ENCODE data around the gene LRP1B. TPM values are rescaled to one million over a fixed set of nuclear protein-coding genes. Genes with fewer than 3 reads are reported as not detected.
"Not testable (repeated sequence)": the region's sequence is repeated elsewhere in the genome, so short reads cannot be mapped to it uniquely, and the experiment has no call there.

LRP1B gene
- total and polyA plus RNA-seq, 4 donors = 0.01 to 0.84 (median 0.17) TPM

GRCh38 chr2:140416577-140416976 lies 1714.2 kb downstream of the LRP1B start:
- no peak overlapping the region for H3K27ac ChIP-seq (ENCODE audit: low read depth in 1 of 2, low read length in 2 of 2)
- no peak overlapping the region for H3K9ac ChIP-seq (ENCODE audit: low read depth in 1 of 2, low read length in 2 of 2)
- TF ChIP-seq ATF3 (IDR thresholded peaks at IDR 0.05) = no peak
- no peak for TF ChIP-seq YY1 (IDR thresholded peaks at IDR 0.05)
- no peak for TF ChIP-seq HNF4G (IDR thresholded peaks at IDR 0.05)
- TF ChIP-seq RAD21 (IDR thresholded peaks at IDR 0.05) = no peak
- H3K9me3 ChIP-seq (ENCODE audit: control insufficient read depth in 4 of 4, low read length in 3 of 4) = no peaks in the 10 kb centered on the region
- H3K27me3 ChIP-seq (ENCODE audit: control insufficient read depth in 4 of 4, insufficient read depth in 4 of 4, low read length in 3 of 4) = no peaks in the 10 kb centered on the region
- DNase-seq (ENCODE audit: low spot score) = no peak
- no peaks in the 10 kb centered on the region for H3K36me3 ChIP-seq (ENCODE audit: control insufficient read depth in 4 of 4, insufficient read depth in 3 of 4, low read depth in 1 of 4, low read length in 3 of 4)
- 64% methylated on average over 1 of the region's 1 CpG for WGBS
- no peak overlapping the region for H3K4me3 ChIP-seq (ENCODE audit: low read depth in 1 of 3, low read length in 3 of 3)
- H3K4me1 ChIP-seq (ENCODE audit: control insufficient read depth in 4 of 4, insufficient read depth in 4 of 4, low read length in 3 of 4) = no peaks in the 10 kb centered on the region

DNA sequence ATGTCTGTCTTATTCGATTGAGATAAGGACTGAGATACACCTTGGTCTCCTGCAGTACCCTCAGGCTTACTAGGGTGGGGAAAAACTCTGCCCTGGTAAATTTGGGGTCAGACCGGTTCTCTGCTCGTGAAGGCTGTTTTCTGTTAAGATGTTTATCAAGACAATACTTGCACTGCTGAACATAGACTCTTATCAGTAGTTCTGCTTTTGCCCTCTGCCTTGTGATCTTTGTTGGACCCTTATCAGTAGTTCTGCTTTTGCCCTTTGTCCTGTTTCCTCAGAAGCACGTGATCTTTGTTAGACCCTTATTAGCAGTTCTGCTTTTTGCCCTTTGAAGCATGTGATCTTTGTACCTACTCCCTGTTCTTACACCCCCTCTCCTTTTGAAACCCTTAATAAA lies 1715.8 kb downstream of the LRP1B start:
- H3K9ac ChIP-seq (ENCODE audit: low read depth in 1 of 2, low read length in 2 of 2); H3K36me3 ChIP-seq (ENCODE audit: control insufficient read depth in 4 of 4, insufficient read depth in 3 of 4, low read depth in 1 of 4, low read length in 3 of 4); H3K27me3 ChIP-seq (ENCODE audit: control insufficient read depth in 4 of 4, insufficient read depth in 4 of 4, low read length in 3 of 4); H3K9me3 ChIP-seq (ENCODE audit: control insufficient read depth in 4 of 4, low read length in 3 of 4); H3K4me1 ChIP-seq (ENCODE audit: control insufficient read depth in 4 of 4, insufficient read depth in 4 of 4, low read length in 3 of 4); H3K4me3 ChIP-seq (ENCODE audit: low read depth in 1 of 3, low read length in 3 of 3); DNase-seq (ENCODE audit: low spot score); H3K27ac ChIP-seq (ENCODE audit: low read depth in 1 of 2, low read length in 2 of 2): not testable (repeated sequence)
- 37% methylated on average over 4 of the region's 4 CpGs for WGBS
- TF ChIP-seq HNF4A (conservative IDR thresholded peaks at IDR 0.05) = peak in 1 of 2 donors; percentile 55
- peak in 1 of 2 donors; percentile 8 for TF ChIP-seq RXRA (IDR thresholded peaks at IDR 0.05)

- Histone ChIP-seq H3K4me3 (ENCODE audit: low read depth in 1 of 3, low read length in 3 of 3) (no peak overlapping the region), H3K27ac (ENCODE audit: low read depth in 1 of 2, low read length in 2 of 2) (no peak overlapping the region), H3K27me3 (ENCODE audit: control insufficient read depth in 4 of 4, insufficient read depth in 4 of 4, low read length in 3 of 4) (no peaks in the 10 kb centered on the region), H3K9me3 (ENCODE audit: control insufficient read depth in 4 of 4, low read length in 3 of 4) (peaks cover 0 to 3% (median 0%) of the 10 kb centered on the region in 4 donors), H3K9ac (ENCODE audit: low read depth in 1 of 2, low read length in 2 of 2) (no peak overlapping the region), H3K4me1 (ENCODE audit: control insufficient read depth in 4 of 4, insufficient read depth in 4 of 4, low read length in 3 of 4) (no peaks in the 10 kb centered on the region), H3K36me3 (ENCODE audit: control insufficient read depth in 4 of 4, insufficient read depth in 3 of 4, low read depth in 1 of 4, low read length in 3 of 4) (no peaks in the 10 kb centered on the region)
- 83% methylated on average over 2 of the region's 2 CpGs for WGBS
- no peak for TF ChIP-seq SP1 (IDR thresholded peaks at IDR 0.05)
- no peak for TF ChIP-seq EGR1 (IDR thresholded peaks at IDR 0.05; ENCODE audit: low read depth in 2 of 2)
- TF ChIP-seq HNF4G (IDR thresholded peaks at IDR 0.05) = no peak
- no peak for TF ChIP-seq MAX (IDR thresholded peaks at IDR 0.05)
- TF ChIP-seq REST (IDR thresholded peaks at IDR 0.05) = no peak
- TF ChIP-seq NR2F2 (IDR thresholded peaks at IDR 0.05) = no peak
- DNase-seq (ENCODE audit: low spot score) = no peak
These were observed 1720.1 kb downstream of the LRP1B start for GRCh38 chr2:140410695-140411094.

GRCh38 chr2:140401056-140401455 lies 1729.8 kb downstream of the LRP1B start:
- Histone ChIP-seq H3K36me3 (ENCODE audit: control insufficient read depth in 4 of 4, insufficient read depth in 3 of 4, low read depth in 1 of 4, low read length in 3 of 4) (no peaks in the 10 kb centered on the region), H3K9ac (ENCODE audit: low read depth in 1 of 2, low read length in 2 of 2) (no peak overlapping the region), H3K4me1 (ENCODE audit: control insufficient read depth in 4 of 4, insufficient read depth in 4 of 4, low read length in 3 of 4) (no peaks in the 10 kb centered on the region), H3K27ac (ENCODE audit: low read depth in 1 of 2, low read length in 2 of 2) (no peak overlapping the region), H3K27me3 (ENCODE audit: control insufficient read depth in 4 of 4, insufficient read depth in 4 of 4, low read length in 3 of 4) (no peaks in the 10 kb centered on the region), H3K9me3 (ENCODE audit: control insufficient read depth in 4 of 4, low read length in 3 of 4) (peaks cover 0 to 7% (median 4%) of the 10 kb centered on the region in 4 donors), H3K4me3 (ENCODE audit: low read depth in 1 of 3, low read length in 3 of 3) (no peak overlapping the region)
- no peak for DNase-seq (ENCODE audit: low spot score)
- whole genome bisulfite sequencing = 88% methylated on average over 2 of the region's 2 CpGs
- no peak for TF ChIP-seq FOXA2 (IDR thresholded peaks at IDR 0.05)
